ENCODE results near the gene AMT. TPM values are rescaled to one million over a fixed set of nuclear protein-coding genes. Genes with fewer than 3 reads are reported as not detected.
A peak's percentile ranks its signal among the peaks of the same experiment; 100 is the strongest.
"Not testable (repeated sequence)": the region's sequence is repeated elsewhere in the genome, so short reads cannot be mapped to it uniquely, and the experiment has no call there.

AMT gene
- total RNA-seq, 4 donors from 2014 or later: 1.6 to 6.8 (median 3.3) TPM

GRCh38 chr3:49406571-49407565 lies 15.4 kb downstream of the AMT start:
- ATAC-seq (ENCODE audit: low FRiP score) (no peak), DNase-seq (ENCODE audit: low spot score) (no peak)
- no peak for TF ChIP-seq CTCF (IDR thresholded peaks at IDR 0.05)

- ATAC-seq (ENCODE audit: low FRiP score); DNase-seq (ENCODE audit: low spot score): not testable (repeated sequence)
Observed at GRCh38 chr3:49405570-49405969, 16.7 kb downstream of the AMT start.

GRCh38 chr3:49403891-49404290 lies 18.4 kb downstream of the AMT start:
- no peak for TF ChIP-seq CTCF (IDR thresholded peaks at IDR 0.05)
- ATAC-seq (ENCODE audit: low FRiP score) (no peak), DNase-seq (ENCODE audit: low spot score) (no peak)

GRCh38 chr3:49401766-49402165 lies 20.5 kb downstream of the AMT start:
- TF ChIP-seq CTCF (IDR thresholded peaks at IDR 0.05): no peak
- ATAC-seq (ENCODE audit: low FRiP score): no peak
- no peak for DNase-seq (ENCODE audit: low spot score)

DNA sequence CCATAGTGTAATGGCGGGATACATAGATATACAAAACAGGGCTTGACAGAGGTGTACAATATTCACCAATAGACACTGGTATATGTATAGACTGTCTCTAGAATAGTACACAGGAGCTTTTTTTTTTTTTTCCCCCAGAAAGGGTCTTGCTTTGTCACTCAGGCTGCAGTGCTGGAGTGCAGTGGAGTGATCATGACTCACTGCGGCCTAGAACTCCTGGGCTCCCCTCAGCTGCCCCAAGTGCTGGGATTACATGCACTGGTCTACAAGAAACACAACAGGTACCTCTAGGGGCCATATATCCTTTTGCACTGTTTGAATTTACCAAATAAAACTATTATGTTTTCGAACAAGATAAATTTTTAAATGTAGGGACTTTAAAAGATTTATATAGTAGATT lies 22.8 kb downstream of the AMT start:
- no peak for TF ChIP-seq CTCF (IDR thresholded peaks at IDR 0.05)
- ATAC-seq (ENCODE audit: low FRiP score) (peak; percentile 41), DNase-seq (ENCODE audit: low spot score) (no peak)

GRCh38 chr3:49397470-49397869 lies 24.8 kb downstream of the AMT start:
- no peak for ATAC-seq (ENCODE audit: low FRiP score)
- TF ChIP-seq CTCF (IDR thresholded peaks at IDR 0.05): no peak

DNA sequence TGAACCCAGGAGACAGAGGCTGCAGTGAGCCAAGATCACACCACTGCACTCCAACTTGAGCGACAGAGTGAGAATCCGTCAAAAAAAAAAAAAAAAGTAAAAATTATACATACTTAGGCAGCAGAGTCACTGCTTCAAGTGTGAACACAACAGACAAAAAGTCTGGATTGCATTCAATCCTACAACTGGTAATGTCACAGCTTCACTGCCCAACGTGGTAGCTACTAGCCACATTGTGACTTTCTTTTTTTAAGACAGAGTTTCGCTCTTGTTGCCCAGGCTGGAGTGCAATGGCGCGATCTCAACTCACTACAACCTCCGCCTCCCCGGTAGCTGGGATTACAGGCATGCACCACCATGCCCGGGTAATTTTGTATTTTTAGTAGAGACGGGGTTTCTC lies 31.0 kb downstream of the AMT start:
- DNase-seq (ENCODE audit: low spot score); ATAC-seq (ENCODE audit: low FRiP score): not testable (repeated sequence)

More at GRCh38 chr3:49397470-49397869, 24.8 kb downstream of the AMT start:
- no peak for DNase-seq (ENCODE audit: low spot score)

- no peak for ATAC-seq (ENCODE audit: low FRiP score)
- no peak for DNase-seq (ENCODE audit: low spot score)
- no peak for TF ChIP-seq CTCF (IDR thresholded peaks at IDR 0.05)
Observed at GRCh38 chr3:49389297-49389696, 33.0 kb downstream of the AMT start.
